T-helper 1 cell treated with Interleukin-12 subunit alpha and Interleukin-12 subunit beta and Interleukin-4 antibody, amounts not matched to agents 30 μg/mL and 1 μg/mL, for 36 hours (primary cell): ENCODE results near the gene DNAH2.
A peak's percentile ranks its signal among the peaks of the same experiment; 100 is the strongest.

ENCODE experiments used
- H3K27ac Mint-ChIP-seq: one replicate; pipeline ENCODE4 v1.8.0; 2021; ENCODE audit warnings: mild to moderate bottlenecking, mixed read lengths
- H3K27me3 Mint-ChIP-seq: one replicate; pipeline ENCODE4 v1.8.0; 2021; ENCODE audit warnings: low read depth, mixed read lengths
- H3K36me3 Mint-ChIP-seq: one replicate; pipeline ENCODE4 v1.8.0; 2021; ENCODE audit warnings: low read depth, mixed read lengths
- H3K4me1 Mint-ChIP-seq: one replicate; pipeline ENCODE4 v1.8.0; 2021; ENCODE audit warnings: low read depth, mixed read lengths
- H3K4me3 Mint-ChIP-seq: one replicate; pipeline ENCODE4 v1.8.0; 2021; ENCODE audit warnings: mild to moderate bottlenecking, moderate library complexity, mixed read lengths
- H3K9me3 Mint-ChIP-seq: one replicate; pipeline ENCODE4 v1.8.0; 2021; ENCODE audit warnings: mixed read lengths

DNAH2 gene

GRCh38 chr17:7716901-7717755 lies at the start of gene DNAH2:
Gene DNAH2 (plus strand): TSS chr17:7717744. CDS start chr17:7719735, 1,991 bp downstream.
- Mint-ChIP-seq H3K27ac (no peak within 1 kb of the TSS), H3K27me3 (peaks cover 81% of the 10 kb centered on the region), H3K4me1 (peaks cover 11% of the 10 kb centered on the region)

DNA sequence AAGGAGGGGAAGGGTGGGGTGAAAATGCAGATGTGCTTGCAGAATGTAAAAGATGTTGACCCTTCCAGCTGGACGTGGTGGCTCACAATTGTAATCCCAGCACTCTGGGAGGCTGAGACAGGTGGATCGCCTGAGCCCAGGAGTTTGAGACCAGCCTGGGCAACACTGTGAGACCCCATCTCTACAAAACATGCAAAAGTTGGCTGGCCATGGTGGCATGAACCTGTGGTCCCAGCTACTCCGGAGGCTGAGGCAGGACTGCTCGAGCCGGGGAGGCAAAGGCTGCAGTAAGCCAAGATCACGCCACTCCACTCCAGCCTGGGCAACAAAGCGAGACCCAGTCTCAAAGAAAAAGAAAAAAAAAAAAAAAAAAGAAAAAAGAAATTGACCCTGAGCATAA lies 49.1 kb upstream of the DNAH2 start:
- H3K36me3 Mint-ChIP-seq, result peaks cover 31% of the 10 kb centered on the region
- no peak overlapping the region for H3K27ac Mint-ChIP-seq
- H3K9me3 Mint-ChIP-seq, result peaks cover 5% of the 10 kb centered on the region
- no peak overlapping the region for H3K4me3 Mint-ChIP-seq
- no peaks in the 10 kb centered on the region for H3K4me1 Mint-ChIP-seq
- no peaks in the 10 kb centered on the region for H3K27me3 Mint-ChIP-seq

More at GRCh38 chr17:7716901-7717755, at the start of gene DNAH2:
- H3K9me3 Mint-ChIP-seq, result no peaks in the 10 kb centered on the region
- H3K4me3 Mint-ChIP-seq, result peak within 1 kb of the TSS; percentile 79
- H3K36me3 Mint-ChIP-seq, result no peaks in the 10 kb centered on the region

DNA sequence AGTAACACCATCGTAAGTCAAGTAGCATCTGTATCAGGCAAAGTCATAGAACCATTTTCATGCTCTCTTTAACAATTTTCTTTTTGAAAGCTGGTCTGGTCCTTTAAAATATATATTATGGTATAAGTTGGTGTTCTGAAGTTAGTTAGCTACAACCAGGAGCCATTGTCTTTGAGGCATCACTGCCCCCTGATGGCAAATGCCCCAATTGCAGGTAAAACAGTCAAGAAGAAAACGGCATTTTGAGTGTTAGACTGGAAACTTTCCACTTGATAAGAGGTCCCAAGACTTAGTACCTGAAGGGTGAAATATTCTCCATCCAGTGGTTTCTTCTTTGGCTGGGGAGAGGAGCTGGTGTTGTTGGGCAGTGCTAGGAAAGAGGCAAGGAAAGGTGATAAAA lies 44.3 kb upstream of the DNAH2 start:
- H3K4me1 Mint-ChIP-seq, result peaks cover 5% of the 10 kb centered on the region
- no peaks in the 10 kb centered on the region for H3K27me3 Mint-ChIP-seq
- peaks cover 12% of the 10 kb centered on the region for H3K9me3 Mint-ChIP-seq
- H3K36me3 Mint-ChIP-seq, result peaks cover 55% of the 10 kb centered on the region
- no peak overlapping the region for H3K27ac Mint-ChIP-seq
- H3K4me3 Mint-ChIP-seq, result no peak overlapping the region

GRCh38 chr17:7674934-7675333 lies 42.6 kb upstream of the DNAH2 start:
- Mint-ChIP-seq H3K27me3 (no peaks in the 10 kb centered on the region), H3K4me3 (no peak overlapping the region), H3K27ac (no peak overlapping the region), H3K36me3 (peaks cover 53% of the 10 kb centered on the region), H3K9me3 (peaks cover 12% of the 10 kb centered on the region), H3K4me1 (peaks cover 5% of the 10 kb centered on the region)

DNA sequence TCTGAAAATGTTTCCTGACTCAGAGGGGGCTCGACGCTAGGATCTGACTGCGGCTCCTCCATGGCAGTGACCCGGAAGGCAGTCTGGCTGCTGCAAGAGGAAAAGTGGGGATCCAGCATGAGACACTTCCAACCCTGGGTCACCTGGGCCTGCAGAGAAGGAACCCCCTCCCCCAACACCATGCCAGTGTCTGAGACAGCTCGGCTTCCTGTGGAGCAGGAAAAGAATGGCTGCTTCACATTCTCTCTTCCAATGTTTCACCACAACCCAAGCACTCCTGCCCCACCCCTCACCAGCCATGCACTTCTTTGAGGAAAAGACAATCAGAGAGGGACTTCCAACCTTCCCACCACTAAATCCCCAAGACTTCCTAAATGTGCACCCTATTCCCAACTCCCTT lies 41.0 kb upstream of the DNAH2 start:
- Mint-ChIP-seq H3K27me3 (no peaks in the 10 kb centered on the region), H3K27ac (no peak overlapping the region), H3K4me3 (no peak overlapping the region), H3K4me1 (peaks cover 5% of the 10 kb centered on the region), H3K36me3 (peaks cover 46% of the 10 kb centered on the region), H3K9me3 (peaks cover 12% of the 10 kb centered on the region)

GRCh38 chr17:7677388-7678067 lies 40.0 kb upstream of the DNAH2 start:
- peaks cover 5% of the 10 kb centered on the region for H3K4me1 Mint-ChIP-seq
- no peaks in the 10 kb centered on the region for H3K27me3 Mint-ChIP-seq
- peaks cover 12% of the 10 kb centered on the region for H3K9me3 Mint-ChIP-seq
- no peak overlapping the region for H3K4me3 Mint-ChIP-seq
- peaks cover 42% of the 10 kb centered on the region for H3K36me3 Mint-ChIP-seq
- no peak overlapping the region for H3K27ac Mint-ChIP-seq

- H3K36me3 Mint-ChIP-seq, result peaks cover 22% of the 10 kb centered on the region
- peak overlapping the region; percentile 95 for H3K4me3 Mint-ChIP-seq
- H3K4me1 Mint-ChIP-seq, result peaks cover 26% of the 10 kb centered on the region
- no peaks in the 10 kb centered on the region for H3K27me3 Mint-ChIP-seq
- peak overlapping the region; percentile 98 for H3K27ac Mint-ChIP-seq
- no peaks in the 10 kb centered on the region for H3K9me3 Mint-ChIP-seq
These were observed 32.6 kb upstream of the DNAH2 start for GRCh38 chr17:7684851-7685532.

- no peaks in the 10 kb centered on the region for H3K27me3 Mint-ChIP-seq
- peaks cover 22% of the 10 kb centered on the region for H3K36me3 Mint-ChIP-seq
- H3K4me3 Mint-ChIP-seq, result peak overlapping the region; percentile 95
- H3K4me1 Mint-ChIP-seq, result peaks cover 28% of the 10 kb centered on the region
- H3K9me3 Mint-ChIP-seq, result no peaks in the 10 kb centered on the region
- H3K27ac Mint-ChIP-seq, result peak overlapping the region; percentile 98
These were observed 31.9 kb upstream of the DNAH2 start for GRCh38 chr17:7685533-7686221.

DNA sequence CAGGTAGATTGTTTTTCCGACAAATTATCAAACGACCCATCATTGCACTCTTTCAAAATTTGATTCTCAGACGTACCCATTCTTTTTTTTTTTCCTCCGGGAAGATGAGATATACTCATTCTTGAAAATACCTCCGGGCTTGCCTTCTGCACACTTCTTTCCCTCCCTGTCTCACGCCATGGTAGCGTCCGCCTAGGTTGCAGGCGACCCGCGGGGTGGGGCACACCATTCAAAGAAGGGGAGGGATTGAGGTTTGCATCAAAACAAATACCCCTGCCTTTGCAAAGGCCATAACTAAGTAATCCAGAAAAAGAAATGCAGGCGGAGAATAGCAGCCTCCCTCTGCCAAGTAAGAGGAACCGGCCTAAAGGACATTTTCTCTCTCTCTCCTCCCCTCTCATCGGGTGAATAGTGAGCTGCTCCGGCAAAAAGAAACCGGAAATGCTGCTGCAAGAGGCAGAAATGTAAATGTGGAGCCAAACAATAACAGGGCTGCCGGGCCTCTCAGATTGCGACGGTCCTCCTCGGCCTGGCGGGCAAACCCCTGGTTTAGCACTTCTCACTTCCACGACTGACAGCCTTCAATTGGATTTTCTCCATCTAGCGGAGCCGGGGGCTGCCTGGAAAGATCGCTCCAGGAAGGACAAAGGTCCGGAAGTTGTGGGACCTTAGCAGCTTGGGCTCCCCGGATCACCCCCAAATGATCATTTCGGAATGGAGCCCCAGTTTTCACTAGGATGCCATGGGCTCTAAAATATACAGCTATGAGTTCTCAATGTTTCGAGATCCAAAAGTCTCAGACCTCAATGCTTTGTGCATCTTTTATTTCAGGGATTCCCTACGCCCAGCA lies 31.1 kb upstream of the DNAH2 start:
- no peaks in the 10 kb centered on the region for H3K9me3 Mint-ChIP-seq
- H3K36me3 Mint-ChIP-seq, result peaks cover 22% of the 10 kb centered on the region
- peak overlapping the region; percentile 95 for H3K4me3 Mint-ChIP-seq
- H3K27me3 Mint-ChIP-seq, result no peaks in the 10 kb centered on the region
- H3K4me1 Mint-ChIP-seq, result peaks cover 28% of the 10 kb centered on the region
- H3K27ac Mint-ChIP-seq, result peak overlapping the region; percentile 98

DNA sequence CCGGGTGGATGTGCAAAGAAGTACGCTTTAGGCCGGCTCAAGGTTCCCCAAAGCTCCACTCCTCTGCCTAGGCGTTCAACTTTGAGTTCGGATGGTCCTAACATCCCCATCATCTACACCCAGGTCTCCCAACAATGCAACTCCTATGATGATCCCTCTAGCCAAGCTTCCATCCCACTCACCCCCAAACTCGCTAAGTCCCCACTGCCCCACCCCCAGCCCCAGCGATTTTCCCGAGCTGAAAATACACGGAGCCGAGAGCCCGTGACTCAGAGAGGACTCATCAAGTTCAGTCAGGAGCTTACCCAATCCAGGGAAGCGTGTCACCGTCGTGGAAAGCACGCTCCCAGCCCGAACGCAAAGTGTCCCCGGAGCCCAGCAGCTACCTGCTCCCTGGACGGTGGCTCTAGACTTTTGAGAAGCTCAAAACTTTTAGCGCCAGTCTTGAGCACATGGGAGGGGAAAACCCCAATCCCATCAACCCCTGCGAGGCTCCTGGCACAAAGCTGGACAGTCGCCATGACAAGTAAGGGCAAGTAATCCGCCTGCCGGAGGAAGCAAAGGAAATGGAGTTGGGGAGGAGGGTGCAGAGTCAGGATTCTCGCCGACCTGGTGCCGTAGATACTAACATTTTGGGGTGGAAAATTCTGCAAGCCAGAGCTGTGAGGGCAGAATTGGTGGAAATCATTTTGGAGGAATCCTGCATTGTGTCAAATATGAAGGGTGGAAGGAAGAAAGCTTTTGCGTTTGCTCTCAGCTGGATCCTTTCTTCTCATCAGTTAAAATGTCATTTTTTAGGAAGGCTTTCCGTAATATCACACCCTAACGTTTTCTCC lies 30.3 kb upstream of the DNAH2 start, which contains the start of gene TP53:
Gene TP53 (minus strand): TSS at position 419 of the 836 bp plus-strand sequence. CDS start 10,896 bp downstream, outside the sequence.
- H3K9me3 Mint-ChIP-seq, result no peaks in the 10 kb centered on the region
- no peaks in the 10 kb centered on the region for H3K27me3 Mint-ChIP-seq
- H3K36me3 Mint-ChIP-seq, result peaks cover 22% of the 10 kb centered on the region
- peak within 1 kb of the TSS; percentile 95 for H3K4me3 Mint-ChIP-seq
- peak within 1 kb of the TSS; percentile 98 for H3K27ac Mint-ChIP-seq
- peaks cover 28% of the 10 kb centered on the region for H3K4me1 Mint-ChIP-seq

DNA sequence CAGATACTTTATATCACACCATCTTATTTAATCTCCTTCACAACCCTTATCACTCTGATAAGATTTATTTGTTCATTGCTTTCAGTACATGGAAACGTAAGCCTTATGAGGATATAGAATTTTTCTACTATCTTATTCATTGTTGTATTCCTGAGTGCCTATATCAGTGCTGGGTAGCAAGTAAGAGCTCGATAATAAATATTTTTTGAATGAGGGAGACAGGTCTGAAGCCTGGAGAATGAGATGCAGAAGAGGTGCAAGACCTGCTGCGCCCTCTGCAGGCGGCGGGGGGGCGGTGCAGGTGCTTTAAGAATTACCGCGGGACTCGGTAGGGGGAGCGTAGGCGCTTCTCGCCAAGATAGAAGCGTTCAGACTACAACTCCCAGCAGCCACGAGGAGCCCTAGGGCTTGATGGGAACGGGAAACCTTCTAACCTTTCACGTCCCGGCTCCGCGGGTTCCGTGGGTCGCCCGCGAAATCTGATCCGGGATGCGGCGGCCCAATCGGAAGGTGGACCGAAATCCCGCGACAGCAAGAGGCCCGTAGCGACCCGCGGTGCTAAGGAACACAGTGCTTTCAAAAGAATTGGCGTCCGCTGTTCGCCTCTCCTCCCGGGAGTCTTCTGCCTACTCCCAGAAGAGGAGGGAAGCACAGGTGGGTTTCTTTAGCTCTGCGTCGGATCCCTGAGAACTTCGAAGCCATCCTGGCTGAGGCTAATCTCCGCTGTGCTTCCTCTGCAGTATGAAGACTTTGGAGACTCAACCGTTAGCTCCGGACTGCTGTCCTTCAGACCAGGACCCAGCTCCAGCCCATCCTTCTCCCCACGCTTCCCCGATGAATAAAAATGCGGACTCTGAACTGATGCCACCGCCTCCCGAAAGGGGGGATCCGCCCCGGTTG lies 29.4 kb upstream of the DNAH2 start, which contains the start of gene WRAP53:
Gene WRAP53 (plus strand): TSS at position 570 of the 900 bp plus-strand sequence. CDS start 172 bp downstream, at position 742.
- peak within 1 kb of the TSS; percentile 98 for H3K27ac Mint-ChIP-seq
- H3K36me3 Mint-ChIP-seq, result peaks cover 18% of the 10 kb centered on the region
- H3K4me3 Mint-ChIP-seq, result peak within 1 kb of the TSS; percentile 95
- H3K4me1 Mint-ChIP-seq, result peaks cover 28% of the 10 kb centered on the region
- no peaks in the 10 kb centered on the region for H3K9me3 Mint-ChIP-seq
- H3K27me3 Mint-ChIP-seq, result no peaks in the 10 kb centered on the region

GRCh38 chr17:7688808-7689316 lies 28.7 kb upstream of the DNAH2 start:
- Mint-ChIP-seq H3K36me3 (peaks cover 20% of the 10 kb centered on the region), H3K27ac (peak overlapping the region; percentile 55), H3K4me3 (peak overlapping the region; percentile 95), H3K4me1 (peaks cover 28% of the 10 kb centered on the region), H3K9me3 (no peaks in the 10 kb centered on the region), H3K27me3 (no peaks in the 10 kb centered on the region)
